ENCODE data around the gene PACS1. TPM values are rescaled to one million over a fixed set of nuclear protein-coding genes. Genes with fewer than 3 reads are reported as not detected.

The PACS1 gene
- total RNA-seq, 2 experiments from 2014 or later, result 77.8 to 80.7 TPM

- H3K27ac Mint-ChIP-seq, result no peak overlapping the region
Measured at GRCh38 chr11:66151273-66151672, 81.2 kb downstream of the PACS1 start.

DNA sequence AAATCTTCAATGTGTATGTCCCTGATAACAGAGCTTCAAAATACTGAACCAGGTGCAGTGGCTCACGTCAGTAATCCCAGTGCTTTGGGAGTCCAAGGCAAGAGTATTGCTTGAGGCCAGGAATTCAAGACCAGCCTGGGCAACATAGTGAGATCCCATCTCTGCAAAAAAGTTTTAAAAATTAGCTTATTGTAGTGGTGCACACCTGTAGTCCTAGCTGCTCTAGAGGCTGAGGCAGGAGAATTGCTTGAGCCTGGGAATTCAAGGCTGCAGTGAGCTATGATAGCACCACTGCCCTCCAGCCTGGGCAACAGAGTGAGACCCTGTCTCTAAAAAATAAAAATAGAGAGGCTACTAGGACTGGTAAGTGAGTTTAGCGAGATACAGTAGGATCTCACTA is 84.0 kb downstream of the PACS1 start:
- peaks cover 6% of the 10 kb centered on the region for H3K9me3 Mint-ChIP-seq
- intact Hi-C loops (cut with micrococcal nuclease), result no loop called here
- no peak for DNase-seq
- no peak overlapping the region for H3K27ac Mint-ChIP-seq
- CTCF ChIA-PET, result interaction anchor here (0.6 to 1.2 kb wide), 3 partner anchors 20 to 78 kb away, joined by 3 to 4 read pairs (median 3); no protein-coding TSS in a partner anchor
- H3K36me3 Mint-ChIP-seq (ENCODE audit: low read depth), result peaks cover 2% of the 10 kb centered on the region
- no peaks in the 10 kb centered on the region for H3K27me3 Mint-ChIP-seq (ENCODE audit: low read depth)
- no peak overlapping the region for H3K4me3 Mint-ChIP-seq
- H3K4me1 Mint-ChIP-seq (ENCODE audit: low read depth), result peaks cover 52% of the 10 kb centered on the region

More at GRCh38 chr11:66151273-66151672, 81.2 kb downstream of the PACS1 start:
- H3K4me3 Mint-ChIP-seq, result no peak overlapping the region
- H3K4me1 Mint-ChIP-seq (ENCODE audit: low read depth), result peaks cover 44% of the 10 kb centered on the region
- no peak for DNase-seq
- CTCF ChIA-PET, result interaction anchor here (0.6 to 1.2 kb wide), 3 partner anchors 18 to 381 kb away, joined by 3 to 5 read pairs (median 4); no protein-coding TSS in a partner anchor
- H3K36me3 Mint-ChIP-seq (ENCODE audit: low read depth), result peaks cover 4% of the 10 kb centered on the region
- intact Hi-C loops (cut with micrococcal nuclease), result no loop called here
- H3K9me3 Mint-ChIP-seq, result peaks cover 8% of the 10 kb centered on the region
- H3K27me3 Mint-ChIP-seq (ENCODE audit: low read depth), result no peaks in the 10 kb centered on the region

- DNase-seq, result no peak
- peaks cover 48% of the 10 kb centered on the region for H3K4me1 Mint-ChIP-seq (ENCODE audit: low read depth)
- H3K27ac Mint-ChIP-seq, result peak overlapping the region; percentile 4
- peaks cover 6% of the 10 kb centered on the region for H3K9me3 Mint-ChIP-seq
- no peak overlapping the region for H3K4me3 Mint-ChIP-seq
- H3K36me3 Mint-ChIP-seq (ENCODE audit: low read depth), result peaks cover 2% of the 10 kb centered on the region
- intact Hi-C loops (cut with micrococcal nuclease), result no loop called here
- H3K27me3 Mint-ChIP-seq (ENCODE audit: low read depth), result no peaks in the 10 kb centered on the region
- CTCF ChIA-PET, result interaction anchor here (1.5 kb wide), 1 partner anchor 11 kb away, joined by 3 read pairs; no protein-coding TSS in a partner anchor
Measured at GRCh38 chr11:66155387-66156073, 85.5 kb downstream of the PACS1 start.

DNA sequence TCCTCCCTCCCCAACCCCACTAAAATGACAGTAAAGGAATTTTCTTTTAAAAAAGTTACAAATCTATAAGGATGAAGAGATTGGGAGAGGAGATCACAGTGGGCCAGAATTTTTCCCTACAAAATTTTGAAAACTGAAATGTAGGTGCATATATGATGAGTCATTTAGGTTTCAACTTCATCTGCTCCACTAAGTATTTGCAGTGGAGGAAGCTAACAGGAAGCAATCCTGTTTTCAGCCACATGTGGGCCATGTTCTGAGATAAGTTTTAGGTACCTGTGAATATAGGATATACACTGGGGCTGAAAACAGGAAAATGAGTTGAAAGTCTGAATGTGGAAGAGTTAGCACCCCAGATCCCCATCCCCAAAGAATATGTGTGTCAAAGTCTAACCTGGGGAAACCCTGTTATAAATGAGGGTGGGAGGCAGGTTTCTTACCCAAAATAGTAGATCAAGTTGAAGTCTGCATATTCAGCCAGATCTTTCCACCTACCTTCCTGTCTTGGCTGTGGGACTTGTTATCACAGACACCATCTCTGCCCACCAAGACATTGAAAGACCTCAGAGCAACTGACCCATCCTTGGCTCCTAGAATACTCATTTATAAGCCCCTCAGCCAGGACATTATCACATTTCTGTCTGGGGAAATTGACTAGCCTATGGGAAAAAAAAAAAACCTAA is 87.3 kb downstream of the PACS1 start:
- DNase-seq, result peak; percentile 19
- Mint-ChIP-seq H3K36me3 (ENCODE audit: low read depth) (no peaks in the 10 kb centered on the region), H3K4me1 (ENCODE audit: low read depth) (peaks cover 44% of the 10 kb centered on the region), H3K27me3 (ENCODE audit: low read depth) (no peaks in the 10 kb centered on the region), H3K4me3 (no peak overlapping the region), H3K9me3 (peaks cover 3% of the 10 kb centered on the region), H3K27ac (peak overlapping the region; percentile 64)
- CTCF ChIA-PET, result interaction anchor here (0.6 to 1.4 kb wide), 3 partner anchors 23 to 94 kb away, joined by 3 to 7 read pairs (median 3); no protein-coding TSS in a partner anchor
- intact Hi-C loops (cut with micrococcal nuclease), result no loop called here

DNA sequence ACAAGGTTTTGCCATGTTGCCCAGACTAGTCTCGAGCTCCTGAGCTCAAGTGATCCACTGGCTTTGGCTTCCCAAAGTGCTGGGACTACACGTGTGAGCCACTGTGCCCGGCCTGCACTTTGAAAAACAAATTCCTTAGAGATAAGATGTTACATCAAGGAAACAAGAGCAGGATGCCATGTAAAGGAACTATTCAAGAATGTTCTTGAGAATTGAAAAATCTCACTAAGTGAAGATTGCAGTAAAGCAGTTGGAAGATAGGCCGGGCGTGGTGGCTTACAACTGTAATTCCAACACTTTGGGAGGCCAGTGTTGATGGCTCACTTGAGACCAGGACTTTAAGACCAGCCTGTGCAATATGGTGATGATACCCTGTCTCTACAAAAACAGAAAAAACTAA is 88.1 kb downstream of the PACS1 start:
- Mint-ChIP-seq H3K36me3 (ENCODE audit: low read depth) (no peaks in the 10 kb centered on the region), H3K27me3 (ENCODE audit: low read depth) (no peaks in the 10 kb centered on the region), H3K27ac (no peak overlapping the region), H3K4me3 (no peak overlapping the region), H3K4me1 (ENCODE audit: low read depth) (peaks cover 39% of the 10 kb centered on the region), H3K9me3 (no peaks in the 10 kb centered on the region)
- intact Hi-C loops (cut with micrococcal nuclease), result no loop called here
- CTCF ChIA-PET, result interaction anchor here (1.4 kb wide), 2 partner anchors 22 to 95 kb away, joined by 3 read pairs; no protein-coding TSS in a partner anchor
- DNase-seq, result no peak

DNA sequence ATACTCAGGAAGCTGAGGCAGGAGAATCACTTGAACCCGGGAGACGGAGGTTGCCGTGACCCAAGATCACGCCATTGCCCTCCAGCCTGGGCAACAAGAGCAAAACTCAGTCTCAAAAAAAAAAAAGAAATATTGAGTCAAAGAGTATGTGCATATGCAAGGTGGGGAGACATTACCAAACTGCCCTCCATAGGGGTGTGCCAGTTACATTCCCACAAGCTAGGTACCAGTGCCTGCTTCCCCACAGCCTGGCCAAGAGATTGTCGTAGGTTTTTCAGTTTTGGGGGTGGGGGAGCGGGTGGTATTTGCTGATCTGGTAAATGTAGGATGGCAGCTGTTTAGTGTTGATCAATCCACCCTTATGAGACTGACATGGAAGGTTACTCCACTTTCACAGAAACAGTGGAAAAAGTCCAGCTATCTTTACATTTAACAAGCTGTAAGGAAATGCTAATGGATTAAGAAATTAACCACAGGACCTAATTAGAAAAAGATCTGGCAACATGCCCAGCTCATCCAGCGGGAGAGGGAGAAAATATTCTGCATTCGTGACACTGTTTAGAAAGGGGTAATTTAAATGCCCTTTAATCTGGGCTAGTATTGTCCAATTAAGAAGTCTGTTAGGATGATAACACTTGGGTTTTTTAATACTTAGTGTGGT is 89.4 kb downstream of the PACS1 start:
- H3K27ac Mint-ChIP-seq, result no peak overlapping the region
- no peak overlapping the region for H3K4me3 Mint-ChIP-seq
- DNase-seq, result no peak
- intact Hi-C loops (cut with micrococcal nuclease), result no loop called here
- CTCF ChIA-PET, result interaction anchor here (1.2 kb wide), 1 partner anchor 90 kb away, joined by 5 read pairs; no protein-coding TSS in a partner anchor
- no peaks in the 10 kb centered on the region for H3K9me3 Mint-ChIP-seq
- no peaks in the 10 kb centered on the region for H3K27me3 Mint-ChIP-seq (ENCODE audit: low read depth)
- H3K4me1 Mint-ChIP-seq (ENCODE audit: low read depth), result peaks cover 48% of the 10 kb centered on the region
- H3K36me3 Mint-ChIP-seq (ENCODE audit: low read depth), result no peaks in the 10 kb centered on the region

GRCh38 chr11:66160709-66161108 is 90.6 kb downstream of the PACS1 start:
- Mint-ChIP-seq H3K9me3 (no peaks in the 10 kb centered on the region), H3K36me3 (ENCODE audit: low read depth) (no peaks in the 10 kb centered on the region), H3K4me1 (ENCODE audit: low read depth) (peaks cover 51% of the 10 kb centered on the region), H3K27ac (no peak overlapping the region), H3K27me3 (ENCODE audit: low read depth) (no peaks in the 10 kb centered on the region), H3K4me3 (no peak overlapping the region)
- DNase-seq, result no peak
- intact Hi-C loops (cut with micrococcal nuclease), result no loop called here
- CTCF ChIA-PET, result no interaction called here

DNA sequence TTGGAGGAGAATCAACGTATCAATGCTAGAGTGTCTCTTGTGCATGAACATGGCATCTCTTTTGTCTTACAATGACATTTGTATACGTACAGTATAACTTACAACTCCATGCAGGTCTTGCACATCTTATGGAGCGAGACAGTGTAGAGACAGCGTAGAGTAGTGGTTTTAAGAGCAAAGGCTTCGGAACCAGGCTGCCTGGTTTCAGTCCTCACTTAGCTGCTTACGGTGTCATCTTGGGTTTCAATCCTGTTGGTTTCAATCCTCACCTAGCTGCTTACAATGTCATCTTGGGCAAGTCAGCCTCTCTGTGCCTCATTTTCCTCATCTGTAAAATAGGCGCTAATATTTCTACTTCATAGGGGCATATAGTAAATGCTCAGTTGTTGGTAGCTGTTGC is 98.2 kb downstream of the PACS1 start:
- no peak for DNase-seq

GRCh38 chr11:66172146-66172545 is 102.1 kb downstream of the PACS1 start:
- Mint-ChIP-seq H3K4me3 (no peak overlapping the region), H3K9me3 (no peaks in the 10 kb centered on the region), H3K27ac (no peak overlapping the region), H3K36me3 (ENCODE audit: low read depth) (no peaks in the 10 kb centered on the region), H3K27me3 (ENCODE audit: low read depth) (no peaks in the 10 kb centered on the region), H3K4me1 (ENCODE audit: low read depth) (peaks cover 34% of the 10 kb centered on the region)
- CTCF ChIA-PET, result interaction anchor here (0.7 kb wide), 1 partner anchor 214 kb away, joined by 3 read pairs; no protein-coding TSS in a partner anchor
- intact Hi-C loops (cut with micrococcal nuclease), result no loop called here
- DNase-seq, result peak; percentile 13

More for the DNA sequence above, 98.2 kb downstream of the PACS1 start:
- peaks cover 1% of the 10 kb centered on the region for H3K36me3 Mint-ChIP-seq (ENCODE audit: low read depth)
- H3K27ac Mint-ChIP-seq, result no peak overlapping the region
- intact Hi-C loops (cut with micrococcal nuclease), result no loop called here
- H3K27me3 Mint-ChIP-seq (ENCODE audit: low read depth), result no peaks in the 10 kb centered on the region
- CTCF ChIA-PET, result interaction anchor here (0.8 to 1.0 kb wide), 2 partner anchors 11 to 195 kb away, joined by 3 to 6 read pairs; no protein-coding TSS in a partner anchor
- H3K9me3 Mint-ChIP-seq, result no peaks in the 10 kb centered on the region
- peaks cover 44% of the 10 kb centered on the region for H3K4me1 Mint-ChIP-seq (ENCODE audit: low read depth)
- no peak overlapping the region for H3K4me3 Mint-ChIP-seq

DNA sequence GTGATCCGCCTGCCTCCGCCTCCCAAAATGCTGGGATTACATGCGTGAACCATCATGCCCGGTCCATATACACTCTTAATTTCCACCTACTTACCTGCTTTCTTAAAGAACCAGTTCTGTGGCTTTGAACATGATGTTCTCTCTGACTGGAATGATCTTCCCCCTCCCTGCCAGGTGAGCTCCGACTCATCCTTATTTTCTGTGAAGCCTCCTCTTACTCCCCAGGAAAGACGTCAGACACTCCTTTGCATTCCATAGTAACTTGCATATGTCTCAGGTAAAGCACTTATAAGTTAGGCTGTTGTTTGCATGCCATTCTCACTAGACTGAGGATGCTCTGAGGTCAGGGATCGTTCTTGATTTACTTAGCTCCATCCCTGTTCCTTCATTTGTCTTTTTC is 106.6 kb downstream of the PACS1 start:
- intact Hi-C loops (cut with micrococcal nuclease), result no loop called here
- Mint-ChIP-seq H3K36me3 (ENCODE audit: low read depth) (no peaks in the 10 kb centered on the region), H3K4me3 (no peak overlapping the region), H3K4me1 (ENCODE audit: low read depth) (peaks cover 26% of the 10 kb centered on the region), H3K9me3 (no peaks in the 10 kb centered on the region), H3K27me3 (ENCODE audit: low read depth) (no peaks in the 10 kb centered on the region), H3K27ac (no peak overlapping the region)
- DNase-seq, result no peak
- CTCF ChIA-PET, result interaction anchor here (0.7 to 0.9 kb wide), 3 partner anchors 20 to 109 kb away, joined by 3 to 4 read pairs (median 3); no protein-coding TSS in a partner anchor

DNA sequence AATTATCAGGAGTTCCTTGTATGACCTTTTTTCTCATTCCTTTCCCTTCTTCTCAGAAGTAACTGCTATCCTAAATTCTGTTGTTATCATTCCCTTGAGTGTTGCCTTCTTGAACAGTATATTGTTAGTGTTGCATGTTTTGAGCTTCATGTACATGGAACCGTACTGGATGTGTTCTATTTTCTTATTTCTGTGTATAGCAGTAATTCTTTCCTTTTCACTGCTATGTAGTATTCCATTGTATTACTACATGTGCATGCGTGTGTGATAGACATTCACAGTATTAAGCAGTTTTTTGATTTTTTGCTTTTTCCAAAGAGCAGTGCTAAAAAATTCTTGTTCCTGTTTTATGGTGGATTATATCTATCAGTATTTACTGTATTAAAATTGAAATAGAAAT is 108.1 kb downstream of the PACS1 start:
- Mint-ChIP-seq H3K9me3 (no peaks in the 10 kb centered on the region), H3K36me3 (ENCODE audit: low read depth) (no peaks in the 10 kb centered on the region), H3K4me1 (ENCODE audit: low read depth) (peaks cover 28% of the 10 kb centered on the region), H3K27ac (no peak overlapping the region), H3K27me3 (ENCODE audit: low read depth) (no peaks in the 10 kb centered on the region), H3K4me3 (no peak overlapping the region)
- no peak for DNase-seq
- CTCF ChIA-PET, result no interaction called here
- intact Hi-C loops (cut with micrococcal nuclease), result no loop called here

DNA sequence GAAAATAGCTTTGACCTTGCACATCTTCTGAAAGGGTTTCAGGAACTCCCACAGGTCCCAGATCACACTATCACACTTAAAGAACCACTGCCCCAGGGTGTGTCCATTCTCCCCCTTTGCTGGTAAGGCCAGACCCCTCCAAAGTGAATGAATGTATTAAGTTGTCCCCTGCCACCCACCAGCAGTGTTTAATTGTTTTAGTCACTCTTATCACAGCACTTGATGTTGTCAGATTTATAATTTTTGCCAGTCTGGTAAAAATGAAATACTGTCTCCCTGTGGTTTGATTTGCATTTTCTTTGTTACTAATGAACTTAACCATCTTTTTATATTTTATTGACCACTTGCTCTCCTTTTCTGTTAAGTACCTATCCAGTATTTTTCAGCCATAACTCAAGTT is 108.8 kb downstream of the PACS1 start:
- no peak overlapping the region for H3K4me3 Mint-ChIP-seq
- intact Hi-C loops (cut with micrococcal nuclease), result no loop called here
- CTCF ChIA-PET, result interaction anchor here (1.2 to 1.9 kb wide), 4 partner anchors 10 to 111 kb away, joined by 3 to 6 read pairs (median 5); no protein-coding TSS in a partner anchor
- H3K4me1 Mint-ChIP-seq (ENCODE audit: low read depth), result peaks cover 34% of the 10 kb centered on the region
- H3K27ac Mint-ChIP-seq, result no peak overlapping the region
- no peaks in the 10 kb centered on the region for H3K9me3 Mint-ChIP-seq
- H3K27me3 Mint-ChIP-seq (ENCODE audit: low read depth), result no peaks in the 10 kb centered on the region
- no peak for DNase-seq
- H3K36me3 Mint-ChIP-seq (ENCODE audit: low read depth), result no peaks in the 10 kb centered on the region

All from activated naive CD4-positive, alpha-beta T cell treated with anti-CD3 and anti-CD28 coated beads for 36 hours (primary cell).